NCI-H345 treated with DMSO at 0.1 percent for 48 hours (cell line): Measurements from ENCODE around the gene SET.
"Not testable (repeated sequence)": the region's sequence is repeated elsewhere in the genome, so short reads cannot be mapped to it uniquely, and the experiment has no call there.

Source experiments
- DNase-seq: peaks from one replicate; lab custom pipeline; 2025; ENCODE audit not compliant: unreplicated experiment; lab: John Stamatoyannopoulos, UW

SET gene

DNA sequence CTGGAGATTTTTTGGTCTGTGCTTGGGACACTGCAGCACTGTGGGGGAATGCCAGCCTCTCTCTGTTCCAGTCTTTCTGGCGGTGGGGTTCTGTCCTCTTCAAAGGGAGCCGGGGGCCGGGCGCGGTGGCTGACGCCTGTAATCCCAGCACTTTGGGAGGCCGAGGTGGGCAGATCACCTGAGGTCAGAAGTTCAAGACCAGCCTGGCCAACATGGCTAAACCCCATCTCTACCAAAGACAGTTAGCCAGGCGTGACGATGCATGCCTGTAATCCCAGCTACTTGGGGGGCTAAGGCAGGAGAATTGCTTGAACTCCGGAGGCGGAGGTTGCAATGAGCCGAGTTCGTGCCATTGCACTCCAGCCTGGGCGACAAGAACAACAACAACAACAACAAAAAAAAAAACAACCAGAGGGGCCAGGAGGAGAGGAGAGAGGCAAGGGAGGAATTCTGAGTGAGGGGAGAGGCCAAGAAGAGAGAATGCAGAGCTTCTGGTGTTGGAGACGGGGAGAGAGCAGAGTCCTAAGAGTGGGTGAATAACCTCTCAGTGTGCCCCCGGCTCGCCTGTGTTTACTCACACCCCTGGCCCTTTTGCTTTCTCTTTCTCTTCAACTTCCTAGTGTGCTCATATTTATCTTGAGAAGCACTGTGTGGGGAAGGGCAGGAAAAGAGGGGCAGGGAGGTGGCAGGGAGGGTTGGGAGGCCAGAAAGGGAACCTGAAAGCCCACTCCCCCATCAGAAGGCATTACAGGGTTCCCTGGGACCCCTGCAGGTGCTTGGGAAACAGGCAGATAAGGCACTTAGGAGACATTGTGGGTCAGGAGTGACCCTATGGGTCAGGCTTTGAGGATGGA lies 3.2 kb upstream of the SET start:
- no peak for DNase-seq

DNA sequence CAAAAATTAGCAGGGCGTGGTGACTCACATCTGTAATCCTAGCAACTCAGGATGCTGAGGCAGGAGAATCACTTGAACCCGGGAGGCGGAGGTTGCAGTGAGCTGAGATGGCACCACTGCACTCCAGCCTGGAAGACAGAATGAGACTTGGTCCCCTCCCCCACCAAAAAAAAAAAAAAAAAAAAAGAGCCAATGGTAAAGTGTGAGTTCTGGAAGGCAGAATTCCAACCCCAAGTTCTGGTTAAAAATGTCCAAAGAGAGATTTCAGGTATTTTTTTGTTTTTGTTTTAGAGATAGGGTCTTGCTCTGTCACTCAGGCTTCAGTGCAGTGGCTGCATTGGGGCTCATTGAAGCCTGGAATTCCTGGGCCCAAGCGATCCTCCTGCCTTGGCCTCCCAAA lies 1.6 kb upstream of the SET start:
- no peak for DNase-seq

DNA sequence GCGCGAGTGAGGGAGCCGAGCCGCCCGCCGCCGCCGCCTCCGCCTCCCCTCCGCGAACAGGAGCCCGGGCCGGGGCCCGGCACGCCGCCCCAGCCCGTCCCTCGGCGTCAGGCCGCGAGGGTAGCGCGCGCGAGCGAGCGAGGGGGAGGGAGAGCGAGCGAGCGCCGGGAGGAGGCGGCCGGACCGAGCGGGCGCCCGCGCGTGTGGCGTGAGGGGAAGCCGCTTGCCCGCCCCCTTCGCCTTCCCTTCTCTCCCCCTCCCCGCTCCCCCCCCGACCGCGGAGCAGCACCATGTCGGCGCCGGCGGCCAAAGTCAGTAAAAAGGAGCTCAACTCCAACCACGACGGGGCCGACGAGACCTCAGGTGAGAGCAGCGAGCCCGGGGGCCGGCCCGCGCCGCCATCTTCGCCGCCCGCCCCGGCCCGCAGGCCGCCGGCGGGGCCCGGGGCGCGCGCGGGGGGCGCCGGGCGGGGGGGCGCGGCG lies 312 bp downstream of the SET start:
- DNase-seq, result no peak

DNA sequence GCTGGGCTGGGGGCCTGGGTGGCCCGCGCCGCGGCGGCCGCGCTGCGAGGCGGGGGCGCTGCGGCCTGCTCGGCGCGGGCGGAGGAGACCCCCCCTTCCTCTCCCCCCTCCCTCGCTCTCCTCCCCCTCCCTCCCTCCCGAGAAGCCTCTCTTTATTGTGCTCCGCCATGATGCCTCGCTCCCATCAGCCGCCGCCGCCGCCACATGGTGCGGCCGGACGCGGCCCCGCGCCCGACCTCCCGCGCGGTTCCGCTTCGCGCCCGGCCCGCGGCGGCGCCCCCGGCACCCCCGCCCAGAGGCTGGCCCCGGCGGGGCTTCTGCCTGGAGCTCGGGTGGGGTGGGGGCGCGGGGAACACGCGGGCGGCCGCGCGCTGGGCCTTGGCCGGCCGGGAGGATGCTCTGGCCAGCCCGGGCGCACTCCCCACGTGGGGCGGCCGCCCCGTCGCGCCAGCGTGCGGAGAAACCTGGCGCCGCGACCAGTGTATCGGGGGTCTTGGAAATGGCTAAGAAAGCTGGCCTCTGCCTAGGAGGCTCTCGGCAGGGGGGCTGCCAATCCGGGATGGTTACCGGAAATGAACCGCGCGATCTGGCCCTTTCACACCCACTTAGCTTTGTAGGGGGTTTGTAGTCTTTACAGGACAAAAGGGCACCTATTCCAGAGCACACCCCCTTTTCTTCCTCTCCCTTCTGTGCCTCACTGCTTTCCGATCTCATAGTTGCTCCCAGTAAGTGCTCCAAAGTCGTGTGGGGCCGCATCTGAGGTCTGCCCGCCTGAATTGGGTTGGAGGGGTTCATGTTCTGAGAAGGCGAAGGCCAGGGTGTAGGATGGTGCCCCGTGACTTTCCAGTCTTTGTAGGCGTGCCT lies 1.0 kb downstream of the SET start:
- peak; percentile 12 for DNase-seq

DNA sequence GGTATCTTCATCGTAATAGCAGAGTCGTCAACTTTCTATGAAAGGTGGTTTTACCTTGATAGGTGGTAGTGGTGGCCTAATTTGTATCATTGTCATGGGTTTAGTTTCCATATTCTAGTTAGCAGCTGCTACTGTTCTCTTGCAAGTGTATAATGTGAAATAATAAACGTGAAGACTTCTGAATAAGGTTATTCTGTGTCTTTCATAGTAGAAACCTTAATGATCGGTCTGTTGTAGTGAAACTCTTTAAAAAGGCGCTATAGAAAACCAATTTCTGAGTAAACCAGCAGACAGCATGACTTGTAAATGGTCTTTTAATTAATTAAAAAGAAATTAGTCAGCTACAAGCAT lies 1.6 kb downstream of the SET start:
- no peak for DNase-seq

DNA sequence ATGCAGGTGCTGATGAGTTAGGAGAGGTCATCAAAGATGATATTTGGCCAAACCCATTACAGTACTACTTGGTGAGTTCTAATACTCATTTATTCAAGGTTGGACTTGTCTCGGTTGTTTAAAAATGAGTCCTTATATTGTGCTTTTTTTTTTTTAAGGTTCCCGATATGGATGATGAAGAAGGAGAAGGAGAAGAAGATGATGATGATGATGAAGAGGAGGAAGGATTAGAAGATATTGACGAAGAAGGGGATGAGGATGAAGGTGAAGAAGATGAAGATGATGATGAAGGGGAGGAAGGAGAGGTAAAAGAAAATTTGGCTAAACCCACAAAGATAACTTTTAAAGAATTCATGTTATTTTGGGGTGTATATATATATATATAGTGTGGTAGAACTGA lies 4.7 kb downstream of the SET start:
- not testable (repeated sequence) for DNase-seq

DNA sequence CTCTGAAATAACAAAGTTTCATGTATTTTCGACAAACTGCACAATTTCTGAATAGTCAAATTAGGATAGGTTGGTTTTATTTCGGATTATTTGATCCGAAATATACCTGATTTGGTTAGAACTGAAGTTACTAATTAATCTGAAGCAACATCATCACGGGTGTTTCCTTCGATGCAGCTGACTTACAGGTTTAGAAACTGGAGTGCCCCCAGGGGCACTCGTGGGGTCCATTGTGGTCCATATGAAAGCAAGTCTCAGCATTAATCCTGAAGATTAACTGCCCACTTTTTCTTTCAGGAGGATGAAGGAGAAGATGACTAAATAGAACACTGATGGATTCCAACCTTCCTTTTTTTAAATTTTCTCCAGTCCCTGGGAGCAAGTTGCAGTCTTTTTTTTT lies 5.3 kb downstream of the SET start:
- no peak for DNase-seq

DNA sequence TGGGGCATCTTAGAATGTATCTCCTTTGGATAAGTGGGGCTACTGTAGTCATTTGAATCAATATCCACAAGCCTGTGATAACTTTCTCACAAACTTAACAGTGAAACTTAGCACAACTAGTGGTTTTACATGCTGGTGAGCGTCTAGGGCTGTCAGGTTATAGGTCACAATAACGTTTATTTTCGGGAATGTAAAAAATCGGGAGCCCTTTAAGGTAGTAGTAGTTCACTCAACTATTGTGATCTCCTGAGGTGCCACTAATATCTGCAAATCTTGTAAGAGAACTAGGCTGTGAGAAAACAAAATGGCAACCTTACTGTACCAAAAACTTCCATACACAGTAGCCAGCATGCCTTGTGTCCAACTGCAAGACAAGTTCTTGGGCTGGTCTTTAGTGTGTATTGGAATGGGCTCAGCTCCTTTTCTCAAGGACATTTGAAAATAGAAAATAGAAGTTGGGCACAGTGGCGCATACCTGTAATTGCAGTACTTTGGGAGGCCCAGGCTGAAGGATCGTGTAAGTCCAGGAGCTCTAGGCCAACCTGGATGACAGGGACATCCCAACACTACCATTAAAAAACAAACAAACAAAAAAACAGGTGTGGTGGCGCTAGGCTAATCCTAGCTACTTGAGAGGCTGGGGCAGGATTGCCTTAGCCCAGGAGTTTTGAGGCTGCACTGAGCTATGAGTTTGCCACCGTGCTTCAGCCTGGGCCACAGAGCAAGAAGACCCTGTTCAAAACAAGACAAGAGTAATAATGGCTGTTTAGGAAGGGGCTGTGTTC lies 8.1 kb downstream of the SET start:
- no peak for DNase-seq

DNA sequence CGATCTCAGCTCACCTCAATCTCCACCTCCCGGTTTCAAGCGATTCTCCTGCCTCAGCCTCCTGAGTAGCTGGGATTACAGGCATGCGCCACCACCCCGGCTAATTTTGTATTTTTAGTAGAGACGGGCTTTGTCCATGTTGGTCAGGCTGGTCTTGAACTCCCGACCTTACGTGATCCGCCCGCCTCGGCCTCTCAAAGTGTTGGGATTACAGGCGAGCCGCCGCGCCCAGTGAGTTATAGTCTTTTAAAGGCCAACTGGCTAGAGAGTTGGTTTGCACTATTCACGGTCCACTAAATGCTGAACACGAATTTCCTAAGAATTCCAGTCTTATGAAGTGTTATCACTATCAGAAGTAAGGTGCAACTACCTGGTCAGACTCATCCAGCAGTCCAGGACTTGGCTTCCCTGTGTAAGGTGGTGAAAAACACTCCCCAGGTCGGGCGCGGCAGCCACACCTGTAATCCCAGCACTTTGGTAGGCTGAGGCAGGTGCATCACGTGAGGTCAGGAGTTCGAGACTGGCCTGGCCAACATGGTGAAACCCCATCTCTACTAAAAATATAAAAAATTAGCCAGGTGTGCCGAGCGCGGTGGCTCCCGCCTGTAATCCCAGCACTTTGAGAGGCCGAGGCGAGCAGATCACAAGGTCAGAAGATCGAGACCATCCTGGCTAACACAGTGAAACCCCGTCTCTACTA lies 10.2 kb downstream of the SET start:
- not testable (repeated sequence) for DNase-seq

DNA sequence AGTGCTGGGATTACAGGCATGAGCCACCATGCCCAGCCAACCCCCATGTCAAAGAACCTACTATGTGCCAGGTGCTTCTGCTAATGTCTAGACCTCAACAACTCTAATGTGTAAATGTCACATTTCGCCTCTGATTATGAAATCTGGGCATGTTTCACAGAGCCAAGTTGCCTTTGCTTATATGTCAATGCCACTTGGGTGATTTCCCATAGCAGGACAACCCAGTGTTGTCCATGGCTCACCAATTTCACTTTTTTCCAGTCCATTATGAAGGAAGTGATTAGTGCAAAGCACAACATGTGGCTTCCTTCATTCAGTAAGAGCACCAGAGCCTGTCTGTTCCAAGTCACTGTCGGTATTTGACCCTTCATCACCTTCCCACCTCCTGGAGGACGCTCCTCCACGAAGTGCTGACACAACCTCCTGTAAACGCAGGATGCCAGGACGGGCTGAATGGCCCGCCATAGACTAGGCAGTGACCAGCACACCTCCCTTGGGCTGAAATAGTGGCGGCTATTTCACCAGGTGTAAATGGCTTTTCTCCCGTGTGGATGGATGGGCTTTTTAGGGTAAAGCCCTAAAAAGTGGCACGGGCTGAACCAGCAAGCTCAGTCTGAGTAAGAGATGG lies 12.3 kb downstream of the SET start:
- no peak for DNase-seq

DNA sequence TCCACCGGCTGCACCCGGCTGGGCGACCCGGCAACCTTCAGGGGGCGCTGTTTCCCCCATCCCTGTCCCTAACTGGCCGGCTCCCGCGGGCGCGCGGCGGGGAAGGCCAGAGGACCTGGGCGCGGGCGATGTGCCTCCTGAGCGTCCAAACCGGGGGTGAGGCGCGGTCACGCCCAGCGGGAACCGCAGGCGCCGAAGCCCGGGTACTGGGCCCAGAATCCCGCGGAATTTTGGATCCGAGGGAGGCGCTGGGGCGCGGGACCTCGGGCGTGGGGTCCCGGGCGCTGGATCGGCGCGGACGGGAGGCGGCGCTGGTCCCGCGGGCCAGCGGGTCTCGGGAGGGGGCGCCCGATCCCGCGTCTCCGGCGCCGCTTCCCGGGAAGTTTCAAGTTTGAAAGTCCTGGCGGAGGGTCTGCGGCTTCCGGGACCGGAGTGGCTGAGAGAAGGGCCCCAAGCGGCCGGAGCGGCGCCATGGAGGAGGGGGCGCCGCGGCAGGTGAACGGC lies 13.5 kb downstream of the SET start, which contains the start of gene PKN3:
PKN3 (plus strand) TSS at position 59 of the 504 bp plus-strand sequence; CDS start at position 472, 413 bp downstream.
- peak; percentile 56 for DNase-seq

DNA sequence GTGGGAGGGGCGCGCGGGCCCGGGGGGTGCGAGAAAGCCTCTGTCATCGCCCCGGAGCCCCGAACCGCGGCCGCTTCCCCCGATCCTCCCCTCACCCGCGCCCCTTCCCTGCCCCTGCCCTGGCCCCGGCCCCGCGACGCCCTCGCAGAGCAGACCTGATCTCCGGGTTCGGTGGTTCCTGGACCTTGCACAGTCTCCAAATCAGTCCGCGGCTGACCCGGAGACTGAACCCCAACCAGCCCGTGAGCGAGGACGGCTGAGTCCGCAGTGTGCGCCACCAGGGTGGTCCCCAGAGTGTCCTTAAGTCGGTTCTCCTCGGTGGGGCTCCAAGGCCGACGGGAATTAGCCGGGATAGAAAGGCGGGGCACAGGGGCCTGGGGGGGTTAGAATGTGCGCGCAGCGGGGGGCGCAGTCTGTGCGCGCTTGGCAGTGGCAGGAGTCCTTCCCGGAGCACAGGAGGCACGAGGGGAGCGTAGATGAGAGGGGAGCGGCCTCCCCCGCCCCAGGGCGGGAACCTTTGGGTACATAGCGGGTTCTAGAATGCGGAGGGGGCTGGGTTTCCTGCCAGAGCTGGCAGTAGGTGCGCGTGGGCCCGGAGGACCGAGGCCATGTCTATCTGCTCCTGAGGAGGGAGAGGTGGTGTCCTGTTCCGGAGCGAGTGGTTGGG lies 14.1 kb downstream of the SET start:
- no peak for DNase-seq

DNA sequence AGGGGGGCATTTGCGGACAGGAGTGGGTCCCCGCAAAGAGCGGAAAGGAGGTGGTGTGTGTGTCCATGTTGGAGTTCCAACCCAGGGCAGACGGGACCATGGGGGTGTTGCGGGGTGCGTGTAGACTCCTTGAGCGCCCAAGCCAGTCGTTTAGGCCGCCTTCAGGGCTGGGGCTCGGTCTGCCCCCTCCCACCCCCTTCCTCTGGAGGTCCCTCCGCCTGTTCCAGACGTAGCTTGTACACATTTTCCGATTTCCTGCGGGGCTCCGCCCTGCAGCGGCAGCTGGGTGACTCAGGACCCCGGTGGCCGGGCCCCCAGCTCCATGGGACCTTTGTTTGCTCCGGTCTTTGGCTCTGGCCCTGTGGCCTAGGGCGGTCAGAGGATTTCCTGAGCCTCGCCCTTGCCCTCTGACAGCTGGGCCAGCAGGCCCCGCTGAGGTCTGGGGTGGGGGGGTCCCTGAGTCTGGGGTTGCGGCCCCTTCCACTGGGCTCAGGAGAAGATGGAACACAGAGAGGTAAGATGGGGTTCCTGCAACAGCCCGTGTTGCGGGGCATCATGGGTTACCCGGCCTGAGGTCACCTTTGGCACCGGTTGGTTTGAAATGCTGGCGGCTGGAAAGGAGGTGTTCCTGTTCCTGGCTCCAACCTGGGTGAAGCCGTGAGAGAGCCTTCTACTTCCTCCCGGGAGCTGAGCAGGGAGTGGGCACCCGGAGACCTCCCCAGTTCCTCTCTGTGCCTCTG lies 14.8 kb downstream of the SET start:
- DNase-seq, result no peak

DNA sequence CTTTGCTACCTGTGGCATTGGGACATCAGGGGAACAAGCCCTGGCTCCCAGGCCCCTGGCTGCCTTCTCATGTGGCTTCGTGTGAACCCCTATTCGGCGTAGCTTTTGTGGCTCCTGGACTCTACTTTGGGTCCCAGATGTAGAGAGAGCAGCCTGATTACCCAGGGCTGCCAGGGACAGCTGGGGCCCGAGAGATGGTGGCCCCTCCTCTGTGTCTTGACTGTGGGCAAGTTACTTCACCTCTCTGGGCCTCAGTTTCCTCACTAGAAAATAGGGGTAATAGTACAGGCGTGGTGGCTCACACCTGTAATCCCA lies 15.3 kb downstream of the SET start:
- no peak for DNase-seq

DNA sequence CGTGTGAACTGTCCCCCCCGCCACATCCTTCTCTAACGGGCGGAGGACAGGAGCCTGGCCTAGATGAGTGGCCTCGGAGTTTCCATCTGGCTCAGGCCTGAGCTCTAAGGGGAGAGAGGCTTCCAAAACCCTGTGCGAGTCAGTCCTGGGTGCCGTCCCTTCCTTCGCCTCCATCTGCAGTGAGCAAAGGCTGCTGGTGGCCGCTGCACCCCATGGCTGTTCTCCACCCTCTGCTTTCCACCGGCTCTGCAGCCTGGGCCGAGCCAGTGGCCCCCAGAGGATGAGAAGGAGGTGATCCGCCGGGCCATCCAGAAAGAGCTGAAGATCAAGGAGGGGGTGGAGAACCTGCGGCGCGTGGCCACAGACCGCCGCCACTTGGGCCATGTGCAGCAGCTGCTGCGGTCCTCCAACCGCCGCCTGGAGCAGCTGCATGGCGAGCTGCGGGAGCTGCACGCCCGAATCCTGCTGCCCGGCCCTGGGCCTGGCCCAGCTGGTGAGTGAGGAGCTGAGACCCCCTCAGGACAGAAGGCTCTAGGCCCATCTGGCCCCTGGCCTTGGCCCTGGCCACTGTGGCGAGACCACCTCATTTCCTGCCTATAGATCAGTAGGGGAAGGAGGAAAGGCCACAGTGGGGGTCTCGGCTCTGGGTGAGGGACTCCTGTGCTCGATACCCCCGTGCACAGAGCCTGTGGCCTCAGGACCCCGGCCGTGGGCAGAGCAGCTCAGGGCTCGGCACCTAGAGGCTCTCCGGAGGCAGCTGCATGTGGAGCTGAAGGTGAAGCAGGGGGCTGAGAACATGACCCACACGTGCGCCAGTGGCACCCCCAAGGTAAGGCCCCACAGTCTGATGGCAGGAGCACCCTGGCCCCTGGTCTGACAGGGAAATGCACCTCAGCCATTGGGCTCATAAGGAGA lies 16.3 kb downstream of the SET start:
- DNase-seq, result no peak

DNA sequence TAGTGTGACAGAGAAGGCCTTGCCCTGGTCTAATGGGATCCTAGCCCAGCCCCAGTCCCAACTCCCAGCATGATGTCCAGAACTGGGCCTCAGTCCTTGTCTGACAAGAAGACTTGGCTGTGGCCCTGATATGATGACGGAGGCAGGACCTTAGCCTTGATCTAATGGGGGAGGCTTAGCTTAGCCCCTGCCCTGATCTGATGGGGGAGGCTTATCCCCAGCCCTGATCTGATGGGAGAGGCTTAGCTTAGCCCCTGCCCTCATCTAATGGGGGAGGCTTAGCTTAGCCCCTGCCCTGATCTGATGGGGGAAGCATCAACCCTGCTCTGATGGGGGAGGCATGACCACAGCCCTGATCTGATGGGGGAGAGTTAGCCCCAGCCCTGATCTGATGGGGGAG lies 17.0 kb downstream of the SET start:
- no peak for DNase-seq

DNA sequence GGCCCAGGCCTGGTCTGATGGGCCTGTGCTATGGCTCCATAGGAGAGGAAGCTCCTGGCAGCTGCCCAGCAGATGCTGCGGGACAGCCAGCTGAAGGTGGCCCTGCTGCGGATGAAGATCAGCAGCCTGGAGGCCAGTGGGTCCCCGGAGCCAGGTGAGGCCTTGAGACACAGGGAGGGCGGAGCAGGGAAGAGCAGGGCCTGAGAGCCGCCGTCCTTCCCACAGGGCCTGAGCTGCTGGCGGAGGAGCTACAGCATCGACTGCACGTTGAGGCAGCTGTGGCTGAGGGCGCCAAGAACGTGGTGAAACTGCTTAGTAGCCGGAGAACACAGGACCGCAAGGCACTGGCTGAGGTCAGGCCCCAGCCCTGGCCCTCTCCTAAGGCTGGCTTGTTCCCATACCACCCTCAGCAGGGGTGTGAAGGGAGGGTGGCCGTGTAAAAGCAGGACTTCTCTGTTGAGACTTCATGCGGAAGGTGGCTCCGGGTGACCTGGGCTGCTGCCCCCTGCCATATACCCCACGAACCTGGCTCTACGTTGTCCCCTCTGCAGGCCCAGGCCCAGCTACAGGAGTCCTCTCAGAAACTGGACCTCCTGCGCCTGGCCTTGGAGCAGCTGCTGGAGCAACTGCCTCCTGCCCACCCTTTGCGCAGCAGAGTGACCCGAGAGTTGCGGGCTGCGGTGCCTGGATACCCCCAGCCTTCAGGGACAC lies 17.8 kb downstream of the SET start:
- no peak for DNase-seq
